NCI-H1694 (cell line): ENCODE data around the gene MATN3.
A peak's percentile ranks its signal among the peaks of the same experiment; 100 is the strongest.
"Not testable (repeated sequence)": the region's sequence is repeated elsewhere in the genome, so short reads cannot be mapped to it uniquely, and the experiment has no call there.

Source experiments
- DNase-seq: peaks from one replicate; lab custom pipeline; 2025; lab: John Stamatoyannopoulos, UW

The MATN3 gene

GRCh38 chr2:20012282-20013125, at the start of gene MATN3:
MATN3 (minus strand) TSS chr2:20012668; CDS start chr2:20012631, 37 bp downstream.
- no peak for DNase-seq

DNA sequence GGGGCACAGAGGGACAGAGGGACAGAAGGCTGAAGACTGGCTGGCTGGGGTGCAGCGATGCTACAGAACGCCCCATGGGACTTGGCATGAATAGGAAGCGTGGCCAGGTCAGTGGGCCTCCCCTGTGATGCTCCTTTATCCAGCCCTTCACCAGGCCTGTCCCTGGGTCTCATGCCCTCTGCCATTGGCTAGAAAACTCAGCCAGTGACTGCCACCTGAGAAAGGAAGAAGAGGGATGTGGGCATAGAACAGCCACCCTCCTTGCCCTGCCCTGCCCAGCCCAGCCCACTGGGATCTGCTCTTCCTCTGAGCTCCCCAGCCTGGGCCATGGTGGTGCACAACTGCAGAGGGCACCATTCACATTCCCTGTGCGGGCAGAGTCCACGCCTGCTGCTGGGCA, 49.5 kb upstream of the MATN3 start:
- DNase-seq, result no peak

DNA sequence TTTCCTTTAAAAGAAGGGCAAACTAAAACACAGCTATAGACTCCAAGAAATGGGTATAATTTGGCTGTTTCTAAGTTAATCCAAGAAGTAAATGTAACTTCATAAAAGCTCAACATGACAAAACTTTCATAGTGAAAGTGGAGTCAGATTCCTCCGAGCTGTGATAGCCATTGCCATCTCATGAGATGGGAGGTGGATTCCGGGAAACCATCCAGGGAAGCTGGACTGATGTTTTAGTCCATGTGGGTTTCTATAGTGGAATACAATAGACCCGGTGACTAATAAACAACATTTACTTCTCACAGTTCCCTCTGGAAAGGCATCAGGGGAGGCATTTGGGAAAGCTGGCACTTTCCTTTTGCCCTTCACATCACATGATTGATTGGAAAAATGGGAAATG, 49.0 kb upstream of the MATN3 start:
- DNase-seq, result no peak

DNA sequence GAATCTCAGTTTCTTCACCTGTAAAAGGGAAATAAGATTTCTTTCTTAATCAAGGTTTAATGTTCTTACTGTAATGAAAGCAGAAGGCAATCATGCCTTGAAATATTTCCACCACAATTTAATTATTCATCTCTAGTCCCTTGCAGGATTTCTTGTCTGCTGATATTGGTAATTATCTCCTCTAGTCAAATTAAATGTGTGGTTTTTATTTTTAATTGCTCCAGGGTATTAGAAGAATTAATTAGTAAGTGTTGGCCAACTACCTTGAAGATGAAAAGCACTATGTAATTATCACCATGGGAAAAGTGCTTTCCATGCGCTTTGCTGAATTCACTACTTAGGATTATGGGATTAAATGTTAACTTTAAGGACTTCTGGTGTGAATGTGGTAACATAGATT, 47.6 kb upstream of the MATN3 start:
- no peak for DNase-seq

GRCh38 chr2:20057268-20057667, 44.8 kb upstream of the MATN3 start:
- no peak for DNase-seq

DNA sequence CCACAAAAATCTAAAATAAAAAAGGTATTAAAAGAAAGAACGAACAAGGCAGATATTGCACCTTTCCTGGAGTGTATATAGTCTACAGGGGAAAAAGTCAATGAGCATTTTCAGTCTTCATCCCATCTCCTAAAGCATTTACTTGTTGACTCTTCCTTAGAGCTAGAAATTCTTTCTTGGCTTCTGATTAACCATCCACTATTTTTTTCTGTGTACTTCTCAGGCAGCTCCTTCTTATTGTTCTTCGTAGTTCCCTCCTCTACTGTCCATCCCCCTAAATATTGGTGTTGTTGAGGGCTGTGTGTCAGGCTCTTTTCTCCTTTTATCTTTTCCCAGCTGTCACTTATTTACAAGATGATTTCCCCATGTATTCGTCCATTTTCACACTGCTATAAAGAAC, 42.5 kb upstream of the MATN3 start:
- no peak for DNase-seq

GRCh38 chr2:20054119-20054518, 41.7 kb upstream of the MATN3 start:
- DNase-seq, result no peak

DNA sequence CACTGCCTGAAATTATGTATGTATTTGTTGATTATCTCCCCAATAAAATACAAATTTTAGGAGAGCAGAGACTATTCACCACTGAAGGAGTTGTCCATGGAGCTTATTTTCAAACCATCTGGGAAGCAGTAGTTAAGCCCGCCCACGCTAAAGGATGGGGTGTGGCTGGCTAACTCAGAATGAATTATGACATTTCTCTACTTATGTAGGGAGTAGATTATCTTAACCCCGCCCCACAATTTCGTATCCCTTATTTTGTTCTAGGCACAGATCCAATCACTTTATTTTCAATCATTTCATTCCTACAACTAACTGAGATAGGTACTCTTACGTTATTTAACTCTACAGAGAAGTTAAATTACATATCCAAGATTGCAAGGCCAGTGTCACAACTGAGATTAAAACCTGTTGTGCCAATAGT, 40.4 kb upstream of the MATN3 start:
- peak; percentile 66 for DNase-seq

GRCh38 chr2:20052229-20052851, 39.9 kb upstream of the MATN3 start:
- peak; percentile 62 for DNase-seq

DNA sequence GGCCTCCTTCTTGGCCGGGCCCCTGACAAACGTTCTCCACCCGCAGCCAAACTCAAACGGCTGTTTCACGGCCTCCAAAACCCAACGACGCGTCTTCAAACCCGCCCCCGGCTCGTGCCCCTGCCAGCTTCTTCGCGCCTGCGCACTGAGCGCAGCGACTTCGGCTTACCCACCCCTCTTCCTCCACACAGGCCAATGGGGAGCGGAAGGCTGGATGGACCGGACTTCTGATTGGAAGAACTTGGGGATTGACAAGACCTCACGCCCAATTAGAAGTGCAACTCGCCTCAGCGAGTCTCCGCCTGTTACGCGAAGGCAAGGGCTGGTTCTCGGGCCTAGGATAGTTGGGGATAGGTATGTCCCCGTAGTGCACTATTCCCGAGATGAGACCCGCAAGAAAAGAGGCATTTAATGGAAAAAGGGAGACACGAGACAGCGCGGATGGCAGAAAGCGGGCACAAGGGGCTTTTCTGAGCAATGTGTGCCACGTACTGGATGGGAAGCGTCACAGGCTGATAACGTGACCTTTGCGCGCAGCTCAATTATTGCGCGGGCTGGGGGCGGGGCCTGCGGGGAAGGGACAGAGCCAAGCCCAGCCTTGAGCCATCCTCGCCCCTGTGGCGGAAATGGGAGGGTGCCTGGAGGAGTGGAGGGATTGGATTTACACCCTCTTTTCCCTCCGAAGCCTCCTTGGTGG, 39.2 kb upstream of the MATN3 start, which contains the start of gene LAPTM4A:
Gene LAPTM4A (minus strand): TSS at position 97 of the 697 bp plus-strand sequence. CDS start 108 bp downstream, outside the sequence.
- peak; percentile 100 for DNase-seq

DNA sequence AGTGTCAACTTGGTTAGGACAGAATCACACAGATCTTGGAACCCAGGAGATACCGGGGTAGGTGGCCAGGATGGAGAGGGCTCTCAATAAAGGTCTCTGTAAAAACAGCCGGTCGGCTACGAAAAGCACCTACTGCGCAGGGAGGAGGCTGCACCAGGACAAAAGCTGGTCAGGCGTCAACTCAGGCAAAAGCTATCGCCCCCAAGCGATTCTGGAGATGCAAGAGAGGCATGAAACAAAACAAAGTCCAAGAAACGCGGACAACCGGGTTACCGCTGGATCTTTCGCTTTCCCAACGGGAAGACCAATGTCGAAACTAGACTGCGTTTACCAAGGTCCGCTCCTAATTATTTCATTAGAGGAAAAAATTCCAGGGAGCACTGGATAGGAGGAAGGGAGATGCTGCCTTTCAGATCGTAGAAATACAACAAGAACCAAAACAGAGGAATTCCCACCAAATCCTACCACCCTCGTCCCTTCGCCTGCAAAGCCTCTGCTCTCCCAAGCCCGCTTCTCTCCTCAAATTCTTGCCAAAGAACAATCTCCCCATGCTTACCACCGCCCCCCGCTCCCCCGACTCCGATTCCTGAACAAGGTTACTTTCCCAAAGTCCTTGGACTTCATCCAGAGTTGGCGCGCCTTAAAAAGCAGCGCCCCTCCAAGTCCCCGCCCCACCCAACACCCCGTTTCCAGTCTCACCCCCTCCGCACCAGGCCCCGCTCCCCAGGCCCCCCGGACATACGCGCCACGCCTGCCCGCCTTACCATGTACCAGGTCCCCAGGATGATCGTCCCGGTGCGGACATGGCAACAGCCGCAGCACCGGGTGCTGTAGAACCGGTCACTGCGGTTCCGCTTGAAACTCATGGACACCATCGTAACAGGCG, 38.4 kb upstream of the MATN3 start:
- DNase-seq, result no peak

DNA sequence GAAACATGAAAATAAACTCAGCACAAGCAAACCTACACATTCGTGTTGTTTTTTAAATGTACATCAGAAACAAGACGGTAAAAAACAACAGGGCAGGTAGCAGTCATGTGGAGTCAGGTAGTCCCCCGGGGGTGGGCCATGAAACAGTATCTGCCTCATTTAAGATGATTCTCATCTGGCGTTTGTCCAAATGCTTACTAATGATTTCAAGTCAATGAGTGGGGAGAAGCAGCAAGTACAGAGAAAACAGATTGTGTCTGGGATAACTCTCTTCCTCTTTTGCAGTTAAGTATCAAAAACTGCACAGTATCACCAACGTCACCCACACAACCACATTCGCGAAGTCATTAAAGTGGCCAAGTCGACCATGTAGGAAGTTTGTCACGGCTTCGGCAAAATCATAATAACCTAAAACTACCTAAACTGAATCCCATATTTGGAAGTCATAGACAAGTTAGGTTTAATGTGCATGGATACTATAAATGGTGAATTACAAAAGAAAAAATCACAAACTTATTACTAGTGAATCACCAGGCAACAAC, 37.7 kb upstream of the MATN3 start:
- no peak for DNase-seq

GRCh38 chr2:20049637-20050036, 37.2 kb upstream of the MATN3 start:
- no peak for DNase-seq

GRCh38 chr2:20048488-20049448, 36.3 kb upstream of the MATN3 start:
- no peak for DNase-seq

DNA sequence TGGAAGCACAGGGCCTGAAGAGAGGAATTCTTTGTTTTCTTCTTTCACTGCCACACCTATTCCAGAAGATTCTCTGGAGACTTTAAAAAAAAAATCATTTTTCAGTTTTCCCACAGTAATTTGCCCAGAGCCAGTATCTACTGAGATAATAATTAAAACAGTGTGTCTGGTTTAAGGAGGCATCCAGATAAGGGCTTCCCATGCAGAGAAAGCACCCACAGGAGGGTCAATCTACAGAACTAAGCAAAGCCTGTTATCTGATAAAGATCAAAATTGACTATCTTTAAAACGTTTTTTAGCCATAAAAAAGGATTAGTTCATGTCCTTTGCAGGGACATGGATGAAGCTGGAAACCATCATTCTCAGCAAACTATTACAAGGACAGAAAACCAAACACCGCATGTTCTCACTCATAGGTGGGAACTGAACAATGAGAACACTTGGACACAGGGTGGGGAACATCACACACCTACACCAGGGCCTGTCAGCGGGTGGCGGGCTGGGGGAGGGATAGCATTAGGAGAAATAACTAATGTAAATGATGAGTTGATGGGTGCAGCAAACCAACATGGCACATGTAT, 33.3 kb upstream of the MATN3 start:
- DNase-seq, result not testable (repeated sequence)

DNA sequence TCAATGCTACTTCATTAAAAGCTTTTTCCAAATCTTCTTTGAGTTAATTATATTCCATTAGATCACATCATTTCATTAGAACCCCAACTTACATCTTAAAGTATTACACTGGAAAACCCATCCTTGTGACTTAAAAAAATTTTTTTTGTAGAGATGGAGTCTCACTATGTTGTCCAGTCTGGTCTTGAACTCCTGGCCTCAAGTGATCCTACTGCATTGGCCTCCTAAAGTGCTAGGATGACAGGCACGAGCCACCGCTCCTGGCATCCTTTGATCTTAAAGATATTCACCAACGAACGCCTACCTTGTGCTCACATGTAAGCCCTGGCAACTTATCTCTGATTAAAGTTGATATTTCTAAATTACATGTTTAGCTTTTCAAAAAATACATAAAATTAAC, 32.3 kb upstream of the MATN3 start:
- DNase-seq, result no peak

DNA sequence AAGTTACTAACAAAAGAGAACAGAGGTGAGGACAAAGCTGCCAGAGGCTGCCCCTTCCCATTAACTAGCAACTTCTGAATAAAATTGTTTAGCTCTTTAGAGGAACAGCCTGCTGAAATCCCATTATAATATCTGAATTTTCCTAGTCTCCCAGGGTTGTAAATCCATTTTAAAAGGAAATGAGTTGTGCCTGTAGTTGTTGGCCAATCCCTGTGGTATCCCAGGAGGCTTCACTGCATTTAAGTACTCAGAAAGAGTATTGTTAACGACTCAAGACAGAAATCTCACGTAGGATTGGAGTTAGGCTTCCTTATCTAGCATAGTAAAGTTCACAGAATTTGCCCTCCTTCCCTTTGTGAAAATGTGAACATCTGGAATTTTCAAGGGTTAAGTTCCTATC, 30.1 kb upstream of the MATN3 start:
- DNase-seq, result no peak

DNA sequence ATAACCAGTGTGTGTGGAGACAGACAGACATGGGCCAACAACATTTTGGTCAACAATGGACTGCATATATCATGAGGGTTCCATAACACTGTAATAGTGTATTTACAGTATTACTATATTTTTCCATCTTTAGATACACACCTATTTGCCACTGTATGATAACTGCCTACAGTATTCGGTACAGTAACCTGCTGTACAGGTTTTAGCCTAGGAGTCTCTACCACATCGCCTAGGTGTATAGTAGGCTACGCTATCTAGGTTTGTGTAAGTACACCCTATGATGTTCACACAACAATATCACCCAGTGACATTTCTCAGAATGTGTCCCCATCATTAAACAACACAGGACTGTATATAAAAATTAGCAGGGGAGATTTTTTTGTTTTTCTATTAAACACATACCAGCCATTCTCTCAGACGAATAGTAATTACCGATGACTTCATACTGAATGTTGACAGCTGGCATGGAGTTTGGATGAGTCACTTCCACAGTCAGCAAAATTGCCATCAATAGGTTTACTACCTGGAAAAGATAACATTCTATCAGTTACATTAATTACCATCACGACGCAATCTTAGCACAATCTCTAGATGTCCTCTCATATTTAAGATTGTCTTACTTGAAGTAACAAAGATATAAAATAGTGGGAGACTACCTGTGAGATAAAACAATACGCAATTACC, 28.2 kb upstream of the MATN3 start:
- no peak for DNase-seq

DNA sequence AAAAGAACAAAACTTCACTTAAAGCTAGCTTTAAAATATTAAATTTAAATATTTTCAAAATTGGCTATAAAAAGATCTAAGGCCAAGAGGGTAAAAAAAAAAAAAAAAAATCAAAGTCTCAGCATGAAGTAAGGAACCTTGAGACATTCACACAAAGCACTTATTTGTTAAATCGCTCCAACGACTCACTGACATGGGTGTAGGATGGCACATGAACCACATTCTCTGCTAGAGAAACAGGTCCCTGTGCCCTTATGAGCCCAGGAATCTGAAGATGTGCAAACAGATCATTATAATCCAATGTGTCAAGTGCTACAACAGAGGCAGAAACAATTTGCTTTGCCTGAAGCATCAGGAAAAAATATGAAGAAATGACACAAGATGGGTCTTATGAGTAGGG, 25.2 kb upstream of the MATN3 start:
- DNase-seq, result no peak
